GM12878 (cell line): ENCODE measurements around the gene SGSM2. TPM values are rescaled to one million over a fixed set of nuclear protein-coding genes. Genes with fewer than 3 reads are reported as not detected.

Source experiments
- ATAC-seq: fragments of 200-7000 bp; cut with Tn5 transposase; 3 replicates; pipeline ENCODE4 v1.9.1; 2020; ENCODE audit warnings: mild to moderate bottlenecking, moderate library complexity
- BruUV-seq: library from RNA; stranded (reverse); fragments of 400-500 nt; replicated peaks from 2 replicates; lab custom pipeline; 2021; lab: Mats Ljungman, UMichigan
- CTCF ChIA-PET: fragments of 300-600 bp; sonication (Branson Sonifier 250); formaldehyde crosslinking; extraction: SDS; loops from one replicate; lab custom pipeline; 2021; ENCODE audit warnings: inconsistent platforms; lab: Yijun Ruan, JAX
- POLR2A ChIA-PET: fragments of 350-600 bp; formaldehyde crosslinking; extraction: SDS; loops from one replicate; lab custom pipeline; 2021; ENCODE audit warnings: inconsistent platforms; lab: Charles Lee
- RAD21 ChIA-PET: fragments of 300-600 bp; sonication (Branson Sonifier 250); formaldehyde crosslinking; loops from one replicate; lab custom pipeline; 2023; ENCODE audit warnings: antibody characterized with exemption; ENCODE audit not compliant: unreplicated experiment; lab: Charles Lee
- SMC1A ChIA-PET: fragments of 300-600 bp; sonication (Branson Sonifier 250); formaldehyde crosslinking; loops from one replicate; lab custom pipeline; 2023; ENCODE audit not compliant: unreplicated experiment, uncharacterized antibody; lab: Charles Lee
- DNase-seq: peaks from one replicate; pipeline ENCODE4 v3.0.0-alpha.2; 2011; ENCODE audit warnings: low read depth, low spot score
- FAIRE-seq: peaks from 3 replicates; lab custom pipeline; 2011; peaks lifted over from hg19 to GRCh38; lab: Jason Lieb, UNC
- H2AFZ ChIP-seq: 2 replicates; pipeline ENCODE4 v1.6.0; 2011; ENCODE audit warnings: low read depth, low read length, control low read depth; ENCODE audit not compliant: control insufficient read depth
- H3K27ac ChIP-seq: 2 replicates; pipeline ENCODE4 v1.5.1; 2011; ENCODE audit warnings: control low read depth; ENCODE audit not compliant: control insufficient read depth, insufficient read depth
- H3K27me3 ChIP-seq, 2 experiments: replicated peaks in 1 of 2; 2 replicates each; pipeline versions ENCODE4 v1.6.0 to v1.6.1; 2011; ENCODE audit warnings: low read length in 1 of 2; ENCODE audit not compliant: control insufficient read depth in 2 of 2, insufficient read depth in 2 of 2
- H3K36me3 ChIP-seq, 2 experiments: 2 replicates each; pipeline ENCODE4 v1.5.1; 2011; ENCODE audit warnings: low read length in 1 of 2; ENCODE audit not compliant: control insufficient read depth in 2 of 2, insufficient read depth in 2 of 2
- H3K4me1 ChIP-seq: 2 replicates; pipeline ENCODE4 v1.6.1; 2011; ENCODE audit warnings: mild to moderate bottlenecking, low read length, moderate library complexity, mixed read lengths; ENCODE audit not compliant: control insufficient read depth, insufficient read depth
- H3K4me2 ChIP-seq: 2 replicates; pipeline ENCODE4 v1.6.0; 2011; ENCODE audit warnings: control low read depth; ENCODE audit not compliant: control insufficient read depth, insufficient read depth
- H3K4me3 ChIP-seq: fragments of 200-600 bp; sonication (generic); 2 replicates; pipeline ENCODE4 v1.5.1; 2016
- H3K79me2 ChIP-seq: 2 replicates; pipeline ENCODE4 v1.6.0; 2011; ENCODE audit warnings: low read length; ENCODE audit not compliant: control insufficient read depth, insufficient read depth
- H3K9ac ChIP-seq: 2 replicates; pipeline ENCODE4 v1.8.0; 2011; ENCODE audit warnings: low read length, control low read depth, mixed read lengths; ENCODE audit not compliant: control insufficient read depth, insufficient read depth
- H3K9me3 ChIP-seq: replicated peaks from 3 replicates; pipeline ENCODE4 v1.5.1; 2011; ENCODE audit warnings: mild to moderate bottlenecking, low read length; ENCODE audit not compliant: control insufficient read depth, insufficient read depth
- H4K20me1 ChIP-seq: 2 replicates; pipeline ENCODE4 v1.6.0; 2011; ENCODE audit not compliant: control insufficient read depth, insufficient read depth
- FOS ChIP-seq: IDR thresholded peaks from 3 replicates; pipeline ENCODE4 v1.6.1; 2011; ENCODE audit warnings: borderline replicate concordance; ENCODE audit not compliant: insufficient read length; ENCODE audit errors: extremely low read depth
- GABPA ChIP-seq: IDR thresholded peaks from 2 replicates; pipeline ENCODE4 v1.6.1; 2014; ENCODE audit warnings: antibody characterized with exemption, low read depth, mild to moderate bottlenecking, inconsistent platforms
- RCOR1 ChIP-seq: conservative IDR thresholded peaks from 2 replicates; pipeline ENCODE4 v1.6.1; 2012; ENCODE audit warnings: low read depth, low read length, improper control_type of control experiment
- ZSCAN29 ChIP-seq: fragments of 450-650 bp; IDR thresholded peaks from 2 replicates; pipeline ENCODE4 v1.6.1; 2017; ENCODE audit warnings: mild to moderate bottlenecking, moderate library complexity
- WGBS: methylation state at CpG from one replicate; pipeline ENCODE4 v1.1.6; 2016; ENCODE audit warnings: low lambda C conversion rate; ENCODE audit not compliant: insufficient replicate concordance, insufficient coverage; ENCODE audit errors: missing lambda C conversion rate; 5-methylcytosine and 5-hydroxymethylcytosine counted together
- in situ Hi-C: fragments of 300-500 bp; cut with MboI; formaldehyde crosslinking; loops from 9 replicates; pipeline ENCODE4 v1.14.3; 2018; ENCODE audit warnings: mixed read lengths
- intact Hi-C: fragments of 100-400 bp; cut with micrococcal nuclease; formaldehyde crosslinking; loops from one replicate; pipeline ENCODE4 v1.14.2; 2022; ENCODE audit not compliant: unreplicated experiment
- polyA plus RNA-seq, 11 experiments: library from polyadenylated mRNA; depleted of rRNA in 4 of 11; unstranded in 6 of 11; stranded (reverse) in 5 of 11; fragments of >200 nt; fragmentation: Nextera tagmentation in 4 of 11; fragmentation: Illumina TruSeq in 1 of 11; extraction: Ambion mirVana in 4 of 11; extraction: Trizol in 1 of 11; gene quantifications; 1 replicate in 1 of 11; 2 replicates in 10 of 11; pipeline versions ENCODE4 v1.2.1 to v1.2.3, GENCODE V29; 2011 to 2016; ENCODE audit warnings: inconsistent platforms in 2 of 11, missing spikeins in 2 of 11, low read depth in 1 of 11
- total RNA-seq, 4 experiments: library from RNA; depleted of rRNA in 3 of 4; stranded (reverse); fragments of >200 nt in 3 of 4; fragmentation: Illumina TruSeq in 1 of 4; extraction: Trizol in 1 of 4; gene quantifications; 2 replicates each; pipeline versions ENCODE4 v1.2.1 to v1.2.3, GENCODE V29; 2013 to 2021
- TF ChIP-seq, protein P1 (sequence below): fragments of 450-650 bp; IDR thresholded peaks from 2 replicates; pipeline ENCODE4 v1.6.1; 2016; ENCODE audit warnings: mild to moderate bottlenecking
- TF ChIP-seq, protein P2 (sequence below), 3 experiments: IDR thresholded peaks in 2 of 3; conservative IDR thresholded peaks in 1 of 3; 2 replicates each; pipeline ENCODE4 v1.5.1; 2011; ENCODE audit warnings: low read depth in 3 of 3, low read length in 3 of 3, mild to moderate bottlenecking in 3 of 3, control low read depth in 2 of 3, moderate library complexity in 2 of 3, inconsistent platforms in 1 of 3, mixed read lengths in 1 of 3; ENCODE audit not compliant: control insufficient read depth in 2 of 3, insufficient read depth in 1 of 3; ENCODE audit errors: extremely low read depth in 1 of 3
- TF ChIP-seq, protein P3 (sequence below): fragments of 450-650 bp; IDR thresholded peaks from 2 replicates; pipeline ENCODE4 v1.6.1; 2014; ENCODE audit warnings: mild to moderate bottlenecking

Gene SGSM2
- total and polyA plus RNA-seq, 10 of the 15 experiments (the other 5 are each of a cell fraction or from before 2014, with no cell fraction given) = 0.50 to 50.9 (median 18.5) TPM

DNA sequence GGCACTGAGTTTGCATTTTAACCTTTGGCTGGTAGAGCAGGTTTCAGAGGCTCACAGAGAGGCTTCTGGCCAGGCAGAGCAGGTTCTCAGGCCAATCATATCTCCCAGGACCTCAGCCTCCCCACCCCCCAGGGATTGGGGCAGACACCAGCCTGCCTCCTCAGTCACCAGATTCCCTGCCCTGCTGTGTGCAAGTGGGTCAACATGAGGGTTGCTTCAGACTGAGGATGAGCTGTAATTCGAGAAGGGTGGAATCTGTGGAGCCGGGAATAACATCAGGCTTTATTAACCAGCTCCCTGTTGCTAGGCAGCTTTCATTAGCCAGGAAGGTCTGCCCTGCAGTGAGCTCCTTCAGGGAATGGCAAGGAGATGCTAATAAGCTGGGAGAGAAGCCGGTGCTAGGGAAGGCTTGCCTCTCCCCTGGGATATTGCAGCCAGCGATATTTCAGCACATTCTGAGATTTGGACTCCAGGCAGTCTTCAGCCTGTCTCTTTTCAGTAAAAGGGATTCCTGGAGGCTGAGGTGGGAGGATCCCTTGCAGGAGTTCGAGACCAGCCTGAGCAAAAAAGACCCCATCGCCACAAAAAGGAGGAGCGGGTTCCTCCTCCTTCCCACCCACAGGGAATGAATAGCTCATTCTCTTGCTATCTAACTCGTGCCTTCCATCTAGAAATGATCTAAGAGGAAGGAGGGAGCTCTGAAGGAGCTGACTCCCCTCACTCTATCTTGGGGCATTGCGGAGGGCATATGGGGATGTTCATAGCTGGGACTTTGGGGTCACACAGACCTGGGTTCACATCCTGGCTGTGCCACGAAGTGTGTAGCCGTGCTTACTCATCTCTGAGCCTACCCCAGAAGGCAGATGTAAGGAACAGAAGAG lies 10.7 kb downstream of the SGSM2 start:
- CTCF ChIA-PET = interaction anchor here (1.3 kb wide), 1 partner anchor 12 kb away, joined by 4 read pairs; the partner anchor contains the start of gene TSR1
- H3K27ac ChIP-seq = no peak overlapping the region
- H2AFZ ChIP-seq = no peak overlapping the region
- RAD21 ChIA-PET = no interaction called here
- FAIRE-seq (no peak), DNase-seq (no peak)
- 89% methylated on average over 11 of the region's 11 CpGs for WGBS
- no peaks in the 10 kb centered on the region for H4K20me1 ChIP-seq
- no peaks in the 10 kb centered on the region for H3K9me3 ChIP-seq
- H3K4me1 ChIP-seq = peaks cover 3% of the 10 kb centered on the region
- no peaks in the 10 kb centered on the region for H3K79me2 ChIP-seq
- H3K36me3 ChIP-seq = peaks cover 0 to 3% of the 10 kb centered on the region in 2 experiments; a peak in 2 of 4 replicates
- intact Hi-C loops = no loop called here
- H3K27me3 ChIP-seq = no peaks in the 10 kb centered on the region
- TF ChIP-seq ZSCAN29 = no peak
- TF ChIP-seq, all 136 proteins: peak for 0
- ATAC-seq = no peak
- no peak overlapping the region for H3K9ac ChIP-seq
- H3K4me3 ChIP-seq = no peak overlapping the region
- H3K4me2 ChIP-seq = no peak overlapping the region
- ChIA-PET SMC1A (no interaction called here), POLR2A (interaction anchor here (0.5 kb wide), 1 partner anchor 28 kb away, joined by 3 read pairs; no protein-coding TSS in a partner anchor)
- in situ Hi-C loops = no loop called here
- BruUV-seq = no TSS peak

GRCh38 chr17:2351269-2351668 lies 14.0 kb downstream of the SGSM2 start:
- no TSS peak for BruUV-seq
- in situ Hi-C loops = loop anchor here (5.0 kb wide), 1 partner anchor 299 kb away; no protein-coding TSS in a partner anchor
- WGBS = 98% methylated on average over 6 of the region's 6 CpGs
- TF ChIP-seq GABPA = no peak
- no peak for TF ChIP-seq RCOR1
- no peak for TF ChIP-seq FOS
- TF ChIP-seq, protein P1, sequence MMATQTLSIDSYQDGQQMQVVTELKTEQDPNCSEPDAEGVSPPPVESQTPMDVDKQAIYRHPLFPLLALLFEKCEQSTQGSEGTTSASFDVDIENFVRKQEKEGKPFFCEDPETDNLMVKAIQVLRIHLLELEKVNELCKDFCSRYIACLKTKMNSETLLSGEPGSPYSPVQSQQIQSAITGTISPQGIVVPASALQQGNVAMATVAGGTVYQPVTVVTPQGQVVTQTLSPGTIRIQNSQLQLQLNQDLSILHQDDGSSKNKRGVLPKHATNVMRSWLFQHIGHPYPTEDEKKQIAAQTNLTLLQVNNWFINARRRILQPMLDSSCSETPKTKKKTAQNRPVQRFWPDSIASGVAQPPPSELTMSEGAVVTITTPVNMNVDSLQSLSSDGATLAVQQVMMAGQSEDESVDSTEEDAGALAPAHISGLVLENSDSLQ = no peak
- TF ChIP-seq, protein P2, sequence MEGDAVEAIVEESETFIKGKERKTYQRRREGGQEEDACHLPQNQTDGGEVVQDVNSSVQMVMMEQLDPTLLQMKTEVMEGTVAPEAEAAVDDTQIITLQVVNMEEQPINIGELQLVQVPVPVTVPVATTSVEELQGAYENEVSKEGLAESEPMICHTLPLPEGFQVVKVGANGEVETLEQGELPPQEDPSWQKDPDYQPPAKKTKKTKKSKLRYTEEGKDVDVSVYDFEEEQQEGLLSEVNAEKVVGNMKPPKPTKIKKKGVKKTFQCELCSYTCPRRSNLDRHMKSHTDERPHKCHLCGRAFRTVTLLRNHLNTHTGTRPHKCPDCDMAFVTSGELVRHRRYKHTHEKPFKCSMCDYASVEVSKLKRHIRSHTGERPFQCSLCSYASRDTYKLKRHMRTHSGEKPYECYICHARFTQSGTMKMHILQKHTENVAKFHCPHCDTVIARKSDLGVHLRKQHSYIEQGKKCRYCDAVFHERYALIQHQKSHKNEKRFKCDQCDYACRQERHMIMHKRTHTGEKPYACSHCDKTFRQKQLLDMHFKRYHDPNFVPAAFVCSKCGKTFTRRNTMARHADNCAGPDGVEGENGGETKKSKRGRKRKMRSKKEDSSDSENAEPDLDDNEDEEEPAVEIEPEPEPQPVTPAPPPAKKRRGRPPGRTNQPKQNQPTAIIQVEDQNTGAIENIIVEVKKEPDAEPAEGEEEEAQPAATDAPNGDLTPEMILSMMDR (IDR thresholded peaks at IDR 0.05 in 2 of 3, conservative IDR thresholded peaks at IDR 0.05 in 1 of 3; ENCODE audit: control insufficient read depth in 2 of 3, extremely low read depth in 1 of 3, insufficient read depth in 1 of 3, low read depth in 3 of 3, low read length in 3 of 3) = no peak
- TF ChIP-seq, protein P3, sequence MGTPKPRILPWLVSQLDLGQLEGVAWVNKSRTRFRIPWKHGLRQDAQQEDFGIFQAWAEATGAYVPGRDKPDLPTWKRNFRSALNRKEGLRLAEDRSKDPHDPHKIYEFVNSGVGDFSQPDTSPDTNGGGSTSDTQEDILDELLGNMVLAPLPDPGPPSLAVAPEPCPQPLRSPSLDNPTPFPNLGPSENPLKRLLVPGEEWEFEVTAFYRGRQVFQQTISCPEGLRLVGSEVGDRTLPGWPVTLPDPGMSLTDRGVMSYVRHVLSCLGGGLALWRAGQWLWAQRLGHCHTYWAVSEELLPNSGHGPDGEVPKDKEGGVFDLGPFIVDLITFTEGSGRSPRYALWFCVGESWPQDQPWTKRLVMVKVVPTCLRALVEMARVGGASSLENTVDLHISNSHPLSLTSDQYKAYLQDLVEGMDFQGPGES = no peak

More at GRCh38 chr17:2351269-2351668, 14.0 kb downstream of the SGSM2 start:
- peaks cover 13% of the 10 kb centered on the region for H3K4me1 ChIP-seq
- H3K27me3 ChIP-seq = no peaks in the 10 kb centered on the region
- no peaks in the 10 kb centered on the region for H3K9me3 ChIP-seq
- ChIA-PET POLR2A (no interaction called here), CTCF (interaction anchor here (0.9 to 1.8 kb wide), 3 partner anchors 12 to 127 kb away, joined by 3 to 4 read pairs (median 3); no protein-coding TSS in a partner anchor), SMC1A (interaction anchor here (0.8 kb wide), 1 partner anchor 64 kb away, joined by 3 read pairs; no protein-coding TSS in a partner anchor), RAD21 (no interaction called here)
- no peak overlapping the region for H2AFZ ChIP-seq
- intact Hi-C loops = no loop called here
- no peak overlapping the region for H3K27ac ChIP-seq
- ATAC-seq = no peak
- H3K79me2 ChIP-seq = no peaks in the 10 kb centered on the region
- no peak overlapping the region for H3K4me2 ChIP-seq
- no peak overlapping the region for H3K4me3 ChIP-seq
- DNase-seq = no peak
- no peak for FAIRE-seq
- H3K36me3 ChIP-seq = peaks cover 0 to 1% of the 10 kb centered on the region in 2 experiments; a peak in 1 of 4 replicates
- H4K20me1 ChIP-seq = no peaks in the 10 kb centered on the region
- H3K9ac ChIP-seq = no peak overlapping the region
